GM18499 (cell line): ENCODE data around the gene SOCS2.
"Not testable (repeated sequence)": the region's sequence is repeated elsewhere in the genome, so short reads cannot be mapped to it uniquely, and the experiment has no call there.

Experiments
- ATAC-seq: cut with Tn5 transposase; IDR thresholded peaks from one replicate; pipeline ENCODE4 v1.9.1; 2021; ENCODE audit warnings: moderate number of reproducible peaks; ENCODE audit not compliant: insufficient read depth, unreplicated experiment

SOCS2 gene

GRCh38 chr12:93592641-93593406 lies 20.3 kb downstream of the SOCS2 start:
- no peak for ATAC-seq

GRCh38 chr12:93593843-93594242 lies 21.4 kb downstream of the SOCS2 start:
- ATAC-seq = no peak

GRCh38 chr12:93594766-93595311 lies 22.4 kb downstream of the SOCS2 start:
- ATAC-seq = no peak

- ATAC-seq = no peak
Observed at GRCh38 chr12:93595351-93595750, 22.9 kb downstream of the SOCS2 start.

- ATAC-seq = no peak
Observed at GRCh38 chr12:93597608-93598007, 25.1 kb downstream of the SOCS2 start.

- ATAC-seq = no peak
Observed at GRCh38 chr12:93599192-93599591, 26.7 kb downstream of the SOCS2 start.

- no peak for ATAC-seq
Observed at GRCh38 chr12:93601591-93601990, 29.1 kb downstream of the SOCS2 start.

GRCh38 chr12:93602897-93603668 lies 30.6 kb downstream of the SOCS2 start:
- ATAC-seq = no peak

GRCh38 chr12:93603762-93604161 lies 31.3 kb downstream of the SOCS2 start:
- no peak for ATAC-seq

- ATAC-seq = no peak
Observed at GRCh38 chr12:93608313-93608712, 35.8 kb downstream of the SOCS2 start.

- ATAC-seq = no peak
Observed at GRCh38 chr12:93609281-93610192, 37.1 kb downstream of the SOCS2 start.

- ATAC-seq = no peak
Observed at GRCh38 chr12:93612776-93613175, 40.3 kb downstream of the SOCS2 start.

- ATAC-seq = no peak
Observed at GRCh38 chr12:93614917-93615596, 42.6 kb downstream of the SOCS2 start.

GRCh38 chr12:93616584-93617101 lies 44.2 kb downstream of the SOCS2 start:
- no peak for ATAC-seq

GRCh38 chr12:93618891-93619410 lies 46.5 kb downstream of the SOCS2 start:
- no peak for ATAC-seq

GRCh38 chr12:93621986-93622385 lies 49.5 kb downstream of the SOCS2 start:
- ATAC-seq = no peak

- ATAC-seq = no peak
Observed at GRCh38 chr12:93622485-93622884, 50.0 kb downstream of the SOCS2 start.

GRCh38 chr12:93624595-93625294 lies 52.3 kb downstream of the SOCS2 start:
- peak; percentile 64 for ATAC-seq

- not testable (repeated sequence) for ATAC-seq
Observed at GRCh38 chr12:93625295-93625645, 52.8 kb downstream of the SOCS2 start.
